Measurements from ENCODE around the gene AIMP1. TPM values are rescaled to one million over a fixed set of nuclear protein-coding genes. Genes with fewer than 3 reads are reported as not detected.

AIMP1 gene
- total RNA-seq, 4 donors from 2014 or later, result 16.8 to 35.1 (median 22.8) TPM

- no peak for TF ChIP-seq CTCF (IDR thresholded peaks at IDR 0.05; ENCODE audit: low read depth)
Measured at GRCh38 chr4:106367072-106367471, 50.7 kb downstream of the AIMP1 start.

DNA sequence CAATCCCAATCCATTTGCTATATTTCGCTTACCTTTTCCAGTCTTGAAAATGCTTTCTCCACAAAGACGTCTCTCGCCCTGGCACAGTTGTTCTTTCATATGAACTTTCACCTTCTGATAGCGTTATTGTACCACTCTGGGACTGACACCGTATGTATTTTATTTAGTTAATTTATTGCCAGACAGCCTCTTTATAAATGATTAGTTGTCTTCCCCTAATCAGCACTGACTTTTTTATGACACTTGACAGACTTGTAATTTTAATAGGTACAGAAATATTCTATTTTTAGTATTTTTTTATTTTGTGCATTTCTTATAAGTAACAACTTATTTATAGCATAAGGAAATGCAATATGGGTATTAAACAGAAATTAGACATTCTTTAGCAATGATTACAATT is 52.3 kb downstream of the AIMP1 start, which contains the start of gene GIMD1:
Gene GIMD1, minus strand, starts transcription at position 101 of the 400 bp plus-strand sequence. CDS start 1,343 bp downstream, outside the sequence.
- no peak for TF ChIP-seq CTCF (IDR thresholded peaks at IDR 0.05; ENCODE audit: low read depth)

DNA sequence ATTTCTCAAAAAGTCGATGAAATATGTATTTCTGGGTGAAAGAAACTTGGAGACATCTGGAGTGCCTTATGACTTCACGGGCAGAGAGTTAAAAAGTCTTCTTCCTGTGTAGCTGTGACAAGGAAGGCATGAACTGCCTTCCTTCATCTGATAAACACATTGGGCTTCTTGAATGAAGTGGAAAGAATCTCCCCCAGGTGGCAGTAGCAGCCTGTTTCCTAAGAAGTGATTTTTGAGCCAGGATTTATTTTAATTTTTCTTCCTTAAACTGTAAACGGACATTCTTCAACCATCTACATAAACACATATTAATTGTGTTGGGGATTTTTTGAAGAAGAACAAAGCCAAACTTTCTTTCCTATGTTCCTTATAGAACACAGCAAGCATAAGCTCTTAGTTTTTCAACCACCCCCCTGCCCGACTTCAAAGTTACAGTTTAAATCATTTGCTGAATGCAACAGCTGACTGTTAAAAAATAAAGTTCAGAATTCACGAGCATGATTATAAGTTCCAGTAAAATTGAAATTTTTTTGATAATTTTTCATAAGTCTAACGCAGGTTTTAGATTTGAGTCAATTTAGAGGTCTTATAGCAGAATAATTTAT is 53.2 kb downstream of the AIMP1 start:
- no peak for TF ChIP-seq CTCF (IDR thresholded peaks at IDR 0.05; ENCODE audit: low read depth)

- TF ChIP-seq CTCF (IDR thresholded peaks at IDR 0.05; ENCODE audit: low read depth), result no peak
Measured at GRCh38 chr4:106370214-106370613, 53.9 kb downstream of the AIMP1 start.

GRCh38 chr4:106371161-106371560 is 54.8 kb downstream of the AIMP1 start:
- no peak for TF ChIP-seq CTCF (IDR thresholded peaks at IDR 0.05; ENCODE audit: low read depth)

GRCh38 chr4:106373026-106373425 is 56.7 kb downstream of the AIMP1 start:
- no peak for TF ChIP-seq CTCF (IDR thresholded peaks at IDR 0.05; ENCODE audit: low read depth)

- no peak for TF ChIP-seq CTCF (IDR thresholded peaks at IDR 0.05; ENCODE audit: low read depth)
Measured at GRCh38 chr4:106380179-106380578, 63.8 kb downstream of the AIMP1 start.
